Liver (tissue), 9 donors: Measurements from ENCODE around the gene ADAM10. TPM values are rescaled to one million over a fixed set of nuclear protein-coding genes. Genes with fewer than 3 reads are reported as not detected.

ENCODE experiments used
- DNase-seq: peaks from one replicate; pipeline ENCODE4 v3.0.0-alpha.2; 2017; ENCODE audit warnings: low spot score
- H3K27ac ChIP-seq, 2 donors: one replicate each; pipeline ENCODE4 v1.7.0; 2013; ENCODE audit warnings: inconsistent platforms in 2 of 2, low read length in 2 of 2, control low read depth in 1 of 2, low read depth in 1 of 2, mild to moderate bottlenecking in 1 of 2
- H3K27me3 ChIP-seq, 4 donors: one replicate each; pipeline versions ENCODE4 v1.6.1 to v1.7.0; 2013; ENCODE audit warnings: low read length in 3 of 4, inconsistent platforms in 1 of 4, mild to moderate bottlenecking in 1 of 4, moderate library complexity in 1 of 4; ENCODE audit not compliant: control insufficient read depth in 4 of 4, insufficient read depth in 4 of 4
- H3K36me3 ChIP-seq, 4 donors: one replicate each; pipeline versions ENCODE4 v1.6.1 to v1.7.0; 2013; ENCODE audit warnings: low read length in 3 of 4, mild to moderate bottlenecking in 3 of 4, low read depth in 1 of 4, moderate library complexity in 1 of 4; ENCODE audit not compliant: control insufficient read depth in 4 of 4, insufficient read depth in 3 of 4
- H3K4me1 ChIP-seq, 4 donors: one replicate each; pipeline versions ENCODE4 v1.6.1 to v1.7.0; 2013; ENCODE audit warnings: low read length in 3 of 4, mild to moderate bottlenecking in 3 of 4, moderate library complexity in 1 of 4; ENCODE audit not compliant: control insufficient read depth in 4 of 4, insufficient read depth in 4 of 4
- H3K4me3 ChIP-seq, 3 donors: one replicate each; pipeline versions ENCODE4 v1.6.1 to v1.7.0; 2013; ENCODE audit warnings: low read length in 3 of 3, control low read depth in 1 of 3, low read depth in 1 of 3, mild to moderate bottlenecking in 1 of 3
- H3K9ac ChIP-seq, 2 donors: one replicate each; pipeline ENCODE4 v1.7.0; 2013; ENCODE audit warnings: low read length in 2 of 2, mild to moderate bottlenecking in 2 of 2, moderate library complexity in 2 of 2, control low read depth in 1 of 2, low read depth in 1 of 2
- H3K9me3 ChIP-seq, 4 donors: one replicate each; pipeline versions ENCODE4 v1.6.1 to v1.7.0; 2013; ENCODE audit warnings: low read length in 3 of 4; ENCODE audit not compliant: control insufficient read depth in 4 of 4
- EGR1 ChIP-seq, 2 donors: IDR thresholded peaks; 2 replicates each; pipeline ENCODE4 v1.6.1; 2016 to 2018; ENCODE audit warnings: antibody characterized with exemption in 2 of 2, low read depth in 2 of 2
- FOXA1 ChIP-seq: IDR thresholded peaks from 2 replicates; pipeline ENCODE4 v1.6.1; 2016; ENCODE audit warnings: antibody characterized with exemption
- HNF4A ChIP-seq, 2 donors: conservative IDR thresholded peaks; 2 replicates each; pipeline ENCODE4 v1.6.1; 2016; ENCODE audit warnings: antibody characterized with exemption in 2 of 2, mild to moderate bottlenecking in 2 of 2
- JUND ChIP-seq, 2 donors: IDR thresholded peaks; 2 replicates each; pipeline ENCODE4 v1.6.1; 2016; ENCODE audit warnings: antibody characterized with exemption in 2 of 2
- RAD21 ChIP-seq, 2 donors: IDR thresholded peaks; 2 replicates each; pipeline ENCODE4 v1.6.1; 2016; ENCODE audit warnings: antibody characterized with exemption in 2 of 2, mild to moderate bottlenecking in 2 of 2
- RXRA ChIP-seq, 2 donors: IDR thresholded peaks; 2 replicates each; pipeline ENCODE4 v1.6.1; 2017 to 2018; ENCODE audit warnings: antibody characterized with exemption in 2 of 2, mild to moderate bottlenecking in 1 of 2
- TAF1 ChIP-seq: conservative IDR thresholded peaks from 2 replicates; pipeline ENCODE4 v1.6.1; 2016; ENCODE audit warnings: antibody characterized with exemption, mild to moderate bottlenecking
- YY1 ChIP-seq: IDR thresholded peaks from 2 replicates; pipeline ENCODE4 v1.6.1; 2016; ENCODE audit warnings: antibody characterized with exemption, mild to moderate bottlenecking
- WGBS: extraction: QIAGEN DNeasy Blood & Tissue Kit; methylation state at CpG from one replicate; pipeline ENCODE4 v1.1.7; 2013; 5-methylcytosine and 5-hydroxymethylcytosine counted together
- polyA plus RNA-seq, 2 donors: library from polyadenylated mRNA; stranded (reverse) in 1 of 2; unstranded in 1 of 2; fragments of 200-250 nt in 1 of 2; fragments of >200 nt in 1 of 2; fragmentation: Nextera tagmentation in 1 of 2; extraction: Ambion mirVana in 1 of 2; gene quantifications; one replicate each; pipeline versions ENCODE4 v1.2.1 to v1.2.3, GENCODE V29; 2013 to 2015
- total RNA-seq, 2 donors: library from RNA; depleted of rRNA; stranded (reverse); fragments of >200 nt; gene quantifications; one replicate each; pipeline ENCODE4 v1.2.3, GENCODE V29; 2014
- TF ChIP-seq, protein P1 (sequence below): IDR thresholded peaks from 2 replicates; pipeline ENCODE4 v1.6.1; 2016; ENCODE audit warnings: antibody characterized with exemption
- TF ChIP-seq, protein P2 (sequence below): IDR thresholded peaks from 2 replicates; pipeline ENCODE4 v1.6.1; 2016; ENCODE audit warnings: antibody characterized with exemption
- TF ChIP-seq, protein P3 (sequence below): IDR thresholded peaks from 2 replicates; pipeline ENCODE4 v1.6.1; 2016; ENCODE audit warnings: antibody characterized with exemption, mild to moderate bottlenecking
- TF ChIP-seq, protein P4 (sequence below): IDR thresholded peaks from 2 replicates; pipeline ENCODE4 v1.6.1; 2016; ENCODE audit warnings: antibody characterized with exemption
- donor health status: healthy.
- donor health status: healthy.
- donor health status: healthy.
- donor health status: healthy.
- donor health status: healthy.

The ADAM10 gene
- total and polyA plus RNA-seq, 4 donors, result 12.6 to 55.6 (median 34.6) TPM

DNA sequence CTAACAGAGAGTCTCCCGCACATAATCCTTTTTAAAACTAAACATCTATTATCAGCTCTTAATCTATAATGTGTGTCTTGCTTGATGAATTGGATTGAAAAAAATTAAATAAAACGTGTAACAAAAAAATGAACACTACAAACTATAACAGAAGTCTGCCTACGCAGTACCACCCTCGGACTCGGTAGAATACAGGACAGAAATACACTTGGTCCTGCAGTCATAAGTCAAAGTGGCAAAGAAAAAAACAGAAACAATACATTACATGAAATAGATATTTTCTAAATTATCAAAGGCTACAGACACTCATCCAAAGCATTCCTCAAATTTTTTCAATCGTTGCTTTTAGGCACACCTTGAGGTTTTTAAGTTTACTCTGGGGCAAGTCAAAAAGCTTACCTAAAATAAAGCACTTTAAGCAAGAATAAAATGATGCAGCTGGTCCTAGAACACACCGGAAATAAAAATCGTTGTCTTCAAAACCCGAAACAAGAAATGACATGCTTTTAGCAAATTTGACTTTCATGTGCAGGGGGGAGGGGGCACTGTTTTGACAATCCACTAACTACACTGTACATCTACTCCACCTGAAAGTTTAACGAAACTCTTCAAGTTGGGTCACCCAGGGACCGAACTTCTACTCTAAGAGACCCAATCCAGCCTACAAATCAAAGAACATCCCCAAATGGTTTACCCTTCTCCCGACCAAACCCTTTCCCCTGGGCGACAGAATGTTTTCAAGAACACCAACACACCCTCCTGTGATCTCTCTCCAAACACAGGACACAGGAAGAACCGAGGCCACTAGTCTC lies 1.3 kb downstream of the ADAM10 start (continued):
- TF ChIP-seq, protein P1, sequence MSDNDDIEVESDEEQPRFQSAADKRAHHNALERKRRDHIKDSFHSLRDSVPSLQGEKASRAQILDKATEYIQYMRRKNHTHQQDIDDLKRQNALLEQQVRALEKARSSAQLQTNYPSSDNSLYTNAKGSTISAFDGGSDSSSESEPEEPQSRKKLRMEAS, result peak; percentile 48

DNA sequence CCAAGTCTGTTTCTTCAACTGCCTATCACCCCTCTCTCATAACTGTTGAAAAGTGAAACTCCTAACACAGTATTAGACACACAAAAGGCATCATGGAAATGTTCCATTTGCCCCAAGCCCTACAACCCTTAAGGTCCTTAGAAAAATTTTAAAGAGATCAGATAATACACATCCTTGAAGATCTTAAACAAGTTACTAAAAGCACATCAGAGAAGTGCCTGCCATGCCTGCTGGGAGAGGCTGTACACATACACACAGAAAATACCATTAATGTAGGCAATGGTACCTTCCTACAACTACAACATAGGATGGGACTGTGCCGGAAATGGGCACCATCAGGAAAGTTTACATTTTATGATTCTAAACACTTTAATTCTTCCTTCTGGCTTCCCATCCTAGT lies 3.3 kb downstream of the ADAM10 start:
- no peaks in the 10 kb centered on the region for H3K27me3 ChIP-seq
- no peak overlapping the region for H3K4me3 ChIP-seq
- H3K27ac ChIP-seq, result no peak overlapping the region
- no peaks in the 10 kb centered on the region for H3K36me3 ChIP-seq
- no peak for DNase-seq
- H3K4me1 ChIP-seq, result peaks cover 4 to 39% (median 11%) of the 10 kb centered on the region in 4 donors
- H3K9ac ChIP-seq, result no peak overlapping the region
- 95% methylated on average over 1 of the region's 1 CpG for WGBS
- H3K9me3 ChIP-seq, result no peaks in the 10 kb centered on the region
- TF ChIP-seq FOXA1 (no peak), EGR1 (IDR thresholded peaks at IDR 0.05; ENCODE audit: low read depth in 2 of 2) (no peak), JUND (IDR thresholded peaks at IDR 0.05) (no peak)
- TF ChIP-seq, protein P2, sequence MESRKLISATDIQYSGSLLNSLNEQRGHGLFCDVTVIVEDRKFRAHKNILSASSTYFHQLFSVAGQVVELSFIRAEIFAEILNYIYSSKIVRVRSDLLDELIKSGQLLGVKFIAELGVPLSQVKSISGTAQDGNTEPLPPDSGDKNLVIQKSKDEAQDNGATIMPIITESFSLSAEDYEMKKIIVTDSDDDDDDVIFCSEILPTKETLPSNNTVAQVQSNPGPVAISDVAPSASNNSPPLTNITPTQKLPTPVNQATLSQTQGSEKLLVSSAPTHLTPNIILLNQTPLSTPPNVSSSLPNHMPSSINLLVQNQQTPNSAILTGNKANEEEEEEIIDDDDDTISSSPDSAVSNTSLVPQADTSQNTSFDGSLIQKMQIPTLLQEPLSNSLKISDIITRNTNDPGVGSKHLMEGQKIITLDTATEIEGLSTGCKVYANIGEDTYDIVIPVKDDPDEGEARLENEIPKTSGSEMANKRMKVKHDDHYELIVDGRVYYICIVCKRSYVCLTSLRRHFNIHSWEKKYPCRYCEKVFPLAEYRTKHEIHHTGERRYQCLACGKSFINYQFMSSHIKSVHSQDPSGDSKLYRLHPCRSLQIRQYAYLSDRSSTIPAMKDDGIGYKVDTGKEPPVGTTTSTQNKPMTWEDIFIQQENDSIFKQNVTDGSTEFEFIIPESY, result no peak
- TF ChIP-seq, protein P1, result no peak

DNA sequence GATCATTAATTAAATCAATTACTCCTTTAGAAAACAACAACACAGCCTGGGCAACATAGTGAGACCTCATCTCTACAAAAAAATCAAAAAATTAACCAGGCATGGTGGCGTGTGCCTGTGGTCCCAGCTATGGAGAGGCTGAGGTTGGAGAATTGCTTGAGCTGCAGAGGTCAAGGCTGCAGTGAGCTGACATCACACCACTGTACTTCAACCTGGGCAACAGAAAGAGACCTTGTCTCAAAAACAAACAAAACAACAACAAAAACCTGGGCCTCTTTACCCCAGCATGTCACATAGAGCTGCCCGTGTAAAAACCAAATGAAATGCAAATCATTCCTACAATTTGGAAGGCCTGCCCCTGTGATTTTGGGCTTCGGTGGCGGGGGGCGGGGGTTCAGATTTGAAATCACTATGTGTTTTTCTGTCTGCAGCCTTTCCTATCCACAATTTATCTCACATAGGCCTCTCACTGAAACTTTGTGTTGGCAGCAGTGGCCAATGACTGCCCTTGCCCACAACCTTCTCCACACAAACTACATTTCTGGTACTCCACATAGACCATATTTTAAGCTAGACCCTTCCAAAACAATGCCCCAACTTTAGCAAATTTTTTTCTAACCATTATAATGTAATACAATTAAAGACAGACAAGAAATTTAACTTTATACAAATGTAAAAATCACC lies 6.5 kb downstream of the ADAM10 start:
- Histone ChIP-seq H3K9me3 (no peaks in the 10 kb centered on the region), H3K27ac (peak overlapping the region; percentile 41 to 55), H3K4me1 (peaks cover 4 to 39% (median 15%) of the 10 kb centered on the region in 4 donors), H3K9ac (no peak overlapping the region), H3K27me3 (no peaks in the 10 kb centered on the region), H3K36me3 (no peaks in the 10 kb centered on the region), H3K4me3 (no peak overlapping the region)
- DNase-seq, result no peak
- no peak for TF ChIP-seq TAF1
- TF ChIP-seq RAD21 (IDR thresholded peaks at IDR 0.05), result no peak
- TF ChIP-seq JUND (IDR thresholded peaks at IDR 0.05), result peak in 1 of 2 donors; percentile 3
- TF ChIP-seq YY1, result no peak
- TF ChIP-seq RXRA (IDR thresholded peaks at IDR 0.05), result peak in 1 of 2 donors; percentile 14
- TF ChIP-seq, protein P2, result no peak
- TF ChIP-seq, protein P3, sequence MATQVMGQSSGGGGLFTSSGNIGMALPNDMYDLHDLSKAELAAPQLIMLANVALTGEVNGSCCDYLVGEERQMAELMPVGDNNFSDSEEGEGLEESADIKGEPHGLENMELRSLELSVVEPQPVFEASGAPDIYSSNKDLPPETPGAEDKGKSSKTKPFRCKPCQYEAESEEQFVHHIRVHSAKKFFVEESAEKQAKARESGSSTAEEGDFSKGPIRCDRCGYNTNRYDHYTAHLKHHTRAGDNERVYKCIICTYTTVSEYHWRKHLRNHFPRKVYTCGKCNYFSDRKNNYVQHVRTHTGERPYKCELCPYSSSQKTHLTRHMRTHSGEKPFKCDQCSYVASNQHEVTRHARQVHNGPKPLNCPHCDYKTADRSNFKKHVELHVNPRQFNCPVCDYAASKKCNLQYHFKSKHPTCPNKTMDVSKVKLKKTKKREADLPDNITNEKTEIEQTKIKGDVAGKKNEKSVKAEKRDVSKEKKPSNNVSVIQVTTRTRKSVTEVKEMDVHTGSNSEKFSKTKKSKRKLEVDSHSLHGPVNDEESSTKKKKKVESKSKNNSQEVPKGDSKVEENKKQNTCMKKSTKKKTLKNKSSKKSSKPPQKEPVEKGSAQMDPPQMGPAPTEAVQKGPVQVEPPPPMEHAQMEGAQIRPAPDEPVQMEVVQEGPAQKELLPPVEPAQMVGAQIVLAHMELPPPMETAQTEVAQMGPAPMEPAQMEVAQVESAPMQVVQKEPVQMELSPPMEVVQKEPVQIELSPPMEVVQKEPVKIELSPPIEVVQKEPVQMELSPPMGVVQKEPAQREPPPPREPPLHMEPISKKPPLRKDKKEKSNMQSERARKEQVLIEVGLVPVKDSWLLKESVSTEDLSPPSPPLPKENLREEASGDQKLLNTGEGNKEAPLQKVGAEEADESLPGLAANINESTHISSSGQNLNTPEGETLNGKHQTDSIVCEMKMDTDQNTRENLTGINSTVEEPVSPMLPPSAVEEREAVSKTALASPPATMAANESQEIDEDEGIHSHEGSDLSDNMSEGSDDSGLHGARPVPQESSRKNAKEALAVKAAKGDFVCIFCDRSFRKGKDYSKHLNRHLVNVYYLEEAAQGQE, result no peak
- TF ChIP-seq HNF4A (conservative IDR thresholded peaks at IDR 0.05), result peak; percentile 51 to 64
- TF ChIP-seq, protein P4, sequence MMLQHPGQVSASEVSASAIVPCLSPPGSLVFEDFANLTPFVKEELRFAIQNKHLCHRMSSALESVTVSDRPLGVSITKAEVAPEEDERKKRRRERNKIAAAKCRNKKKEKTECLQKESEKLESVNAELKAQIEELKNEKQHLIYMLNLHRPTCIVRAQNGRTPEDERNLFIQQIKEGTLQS, result no peak
- no peak for TF ChIP-seq EGR1 (IDR thresholded peaks at IDR 0.05; ENCODE audit: low read depth in 2 of 2)
- WGBS, result 75% methylated on average over 5 of the region's 5 CpGs
